Subcutaneous abdominal adipose tissue (tissue), 5 donors: ENCODE data around the gene CPNE5.
A peak's percentile ranks its signal among the peaks of the same experiment; 100 is the strongest.

Source experiments
- H3K27ac ChIP-seq: one replicate; pipeline ENCODE4 v1.7.0; 2013; ENCODE audit warnings: low read depth, mild to moderate bottlenecking, inconsistent platforms, low read length, moderate library complexity
- H3K27me3 ChIP-seq, 5 donors: one replicate each; pipeline ENCODE4 v1.7.0; 2013; ENCODE audit warnings: low read length in 5 of 5, inconsistent platforms in 1 of 5; ENCODE audit not compliant: control insufficient read depth in 5 of 5, insufficient read depth in 4 of 5
- H3K36me3 ChIP-seq, 5 donors: one replicate each; pipeline ENCODE4 v1.7.0; 2013; ENCODE audit warnings: low read length in 5 of 5; ENCODE audit not compliant: control insufficient read depth in 5 of 5, insufficient read depth in 5 of 5
- H3K4me1 ChIP-seq, 5 donors: one replicate each; pipeline ENCODE4 v1.7.0; 2013; ENCODE audit warnings: low read length in 5 of 5, mild to moderate bottlenecking in 3 of 5, moderate library complexity in 1 of 5; ENCODE audit not compliant: control insufficient read depth in 5 of 5, insufficient read depth in 5 of 5
- H3K4me3 ChIP-seq, 5 donors: one replicate each; pipeline ENCODE4 v1.7.0; 2013; ENCODE audit warnings: low read length in 5 of 5, low read depth in 1 of 5
- H3K9ac ChIP-seq, 5 donors: one replicate each; pipeline ENCODE4 v1.7.0; 2013; ENCODE audit warnings: low read length in 5 of 5, mild to moderate bottlenecking in 4 of 5, moderate library complexity in 3 of 5
- H3K9me3 ChIP-seq, 5 donors: one replicate each; pipeline ENCODE4 v1.7.0; 2013; ENCODE audit warnings: low read length in 5 of 5; ENCODE audit not compliant: control insufficient read depth in 5 of 5
- donor health status: healthy.
- donor health status: healthy.
- donor health status: healthy.
- donor health status: healthy.
- donor health status: healthy.

Gene CPNE5

GRCh38 chr6:36837022-36837339 is 2.3 kb downstream of the CPNE5 start:
- Histone ChIP-seq H3K4me1 (peaks cover 0 to 23% (median 21%) of the 10 kb centered on the region in 5 donors), H3K4me3 (no peak overlapping the region), H3K9me3 (no peaks in the 10 kb centered on the region), H3K9ac (no peak overlapping the region), H3K27ac (no peak overlapping the region), H3K36me3 (no peaks in the 10 kb centered on the region), H3K27me3 (peaks cover 4 to 21% (median 12%) of the 10 kb centered on the region in 5 donors)

DNA sequence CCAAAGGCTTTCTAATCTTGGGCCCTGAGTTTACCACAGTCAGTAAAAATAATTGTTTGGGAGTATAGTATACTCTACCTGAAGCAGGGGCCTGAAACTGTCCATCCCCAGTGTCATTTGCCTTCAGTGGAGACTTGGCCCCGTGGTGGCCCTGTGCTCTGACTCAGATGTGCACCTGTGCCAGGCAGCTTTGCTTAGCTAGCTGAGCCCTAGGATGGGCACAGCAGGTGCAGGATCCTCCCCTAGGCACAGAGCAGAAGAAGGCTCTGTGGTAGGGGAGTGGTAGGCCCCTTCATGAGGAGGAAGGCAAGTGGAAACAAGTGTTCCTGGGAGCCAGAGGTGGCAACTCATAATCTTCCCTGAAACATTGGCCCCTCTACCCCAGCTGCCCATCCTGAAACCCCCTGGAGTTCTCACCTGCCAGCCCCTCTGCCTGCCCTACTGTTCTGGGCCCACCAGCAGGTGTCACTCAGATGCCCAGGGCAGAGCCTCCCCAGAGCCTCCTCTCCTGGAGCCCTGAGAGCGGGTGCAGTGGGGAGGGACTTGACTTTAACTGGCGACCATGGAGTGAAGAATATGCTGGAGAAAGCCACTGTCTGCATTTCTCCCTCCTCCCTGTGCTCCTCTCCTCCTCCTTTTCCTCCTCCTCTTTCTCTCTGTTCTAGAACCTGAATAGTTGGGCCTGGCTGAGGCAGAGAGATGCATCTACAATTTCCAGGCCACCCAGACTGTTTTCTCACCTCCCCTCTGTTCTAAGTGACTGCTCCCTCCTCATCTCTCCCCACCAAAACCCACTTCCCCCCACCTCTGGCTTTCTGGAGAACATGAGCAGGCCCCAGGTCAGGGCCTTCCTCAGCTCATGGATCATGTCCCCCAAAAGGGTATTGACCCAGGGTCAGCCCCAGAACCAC is 2.9 kb downstream of the CPNE5 start:
- Histone ChIP-seq H3K27me3 (peaks cover 4 to 21% (median 12%) of the 10 kb centered on the region in 5 donors), H3K4me1 (peaks cover 0 to 23% (median 21%) of the 10 kb centered on the region in 5 donors), H3K36me3 (no peaks in the 10 kb centered on the region), H3K9me3 (no peaks in the 10 kb centered on the region), H3K9ac (no peak overlapping the region), H3K4me3 (no peak overlapping the region), H3K27ac (no peak overlapping the region)

GRCh38 chr6:36834576-36835341 is 4.5 kb downstream of the CPNE5 start:
- Histone ChIP-seq H3K27ac (no peak overlapping the region), H3K4me1 (peaks cover 6 to 18% (median 17%) of the 10 kb centered on the region in 5 donors), H3K4me3 (no peak overlapping the region), H3K9me3 (no peaks in the 10 kb centered on the region), H3K36me3 (no peaks in the 10 kb centered on the region), H3K27me3 (peaks cover 4 to 16% (median 12%) of the 10 kb centered on the region in 5 donors), H3K9ac (no peak overlapping the region)

GRCh38 chr6:36833182-36833789 is 6.0 kb downstream of the CPNE5 start:
- H3K4me1 ChIP-seq: peaks cover 6 to 21% (median 11%) of the 10 kb centered on the region in 5 donors
- H3K27ac ChIP-seq: no peak overlapping the region
- H3K9me3 ChIP-seq: no peaks in the 10 kb centered on the region
- H3K27me3 ChIP-seq: peaks cover 0 to 7% (median 2%) of the 10 kb centered on the region in 5 donors
- no peak overlapping the region for H3K4me3 ChIP-seq
- H3K36me3 ChIP-seq: no peaks in the 10 kb centered on the region
- no peak overlapping the region for H3K9ac ChIP-seq

- H3K9me3 ChIP-seq: no peaks in the 10 kb centered on the region
- no peaks in the 10 kb centered on the region for H3K36me3 ChIP-seq
- H3K27me3 ChIP-seq: no peaks in the 10 kb centered on the region
- H3K4me3 ChIP-seq: no peak overlapping the region
- peaks cover 11 to 31% (median 17%) of the 10 kb centered on the region in 5 donors for H3K4me1 ChIP-seq
- no peak overlapping the region for H3K27ac ChIP-seq
- H3K9ac ChIP-seq: no peak overlapping the region
These were observed 6.9 kb downstream of the CPNE5 start for GRCh38 chr6:36832313-36832712.

- no peaks in the 10 kb centered on the region for H3K9me3 ChIP-seq
- no peak overlapping the region for H3K27ac ChIP-seq
- no peak overlapping the region for H3K4me3 ChIP-seq
- H3K4me1 ChIP-seq: peaks cover 11 to 48% (median 28%) of the 10 kb centered on the region in 5 donors
- no peaks in the 10 kb centered on the region for H3K36me3 ChIP-seq
- peak overlapping the region in 1 of 5 donors; percentile 48 for H3K9ac ChIP-seq
- no peaks in the 10 kb centered on the region for H3K27me3 ChIP-seq
These were observed 8.7 kb downstream of the CPNE5 start for GRCh38 chr6:36830577-36830976.

DNA sequence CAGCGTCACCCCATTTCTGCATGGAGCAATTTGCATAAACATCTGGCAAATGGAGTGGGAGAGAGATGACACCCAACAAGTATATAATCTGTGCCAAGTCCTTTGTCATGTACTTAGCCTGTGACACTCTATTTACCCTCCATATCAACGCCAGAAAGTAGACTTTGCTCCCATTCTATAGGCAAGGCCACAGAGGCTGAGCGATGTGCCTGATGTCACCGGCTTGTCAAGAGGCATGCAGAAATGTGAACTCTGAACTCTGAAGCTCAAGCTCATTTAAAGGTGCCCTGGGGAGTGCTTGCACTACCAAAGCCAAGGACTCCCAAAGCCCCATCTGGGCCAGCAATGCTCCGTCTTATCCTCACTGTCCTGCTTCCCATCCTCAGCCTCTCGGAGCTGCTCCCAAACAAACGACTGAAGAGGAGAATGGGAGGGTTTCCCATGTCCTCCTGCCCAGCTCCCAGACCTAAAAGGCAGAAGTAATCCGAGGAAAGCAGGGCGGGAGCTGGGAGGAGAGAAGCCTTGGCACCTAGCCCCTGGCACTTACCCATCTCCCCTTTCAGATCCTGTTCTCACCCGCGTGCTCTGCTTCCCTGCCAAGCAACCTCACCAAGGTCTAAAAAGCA is 9.2 kb downstream of the CPNE5 start:
- Histone ChIP-seq H3K4me3 (peak overlapping the region in 2 of 5 donors; percentile 3 to 4), H3K27ac (no peak overlapping the region), H3K9ac (peak overlapping the region in 3 of 5 donors; percentile 16 to 48 (median 16)), H3K27me3 (peaks cover 0 to under 1% (median 0%) of the 10 kb centered on the region in 5 donors), H3K36me3 (no peaks in the 10 kb centered on the region), H3K4me1 (peaks cover 11 to 54% (median 28%) of the 10 kb centered on the region in 5 donors), H3K9me3 (no peaks in the 10 kb centered on the region)

DNA sequence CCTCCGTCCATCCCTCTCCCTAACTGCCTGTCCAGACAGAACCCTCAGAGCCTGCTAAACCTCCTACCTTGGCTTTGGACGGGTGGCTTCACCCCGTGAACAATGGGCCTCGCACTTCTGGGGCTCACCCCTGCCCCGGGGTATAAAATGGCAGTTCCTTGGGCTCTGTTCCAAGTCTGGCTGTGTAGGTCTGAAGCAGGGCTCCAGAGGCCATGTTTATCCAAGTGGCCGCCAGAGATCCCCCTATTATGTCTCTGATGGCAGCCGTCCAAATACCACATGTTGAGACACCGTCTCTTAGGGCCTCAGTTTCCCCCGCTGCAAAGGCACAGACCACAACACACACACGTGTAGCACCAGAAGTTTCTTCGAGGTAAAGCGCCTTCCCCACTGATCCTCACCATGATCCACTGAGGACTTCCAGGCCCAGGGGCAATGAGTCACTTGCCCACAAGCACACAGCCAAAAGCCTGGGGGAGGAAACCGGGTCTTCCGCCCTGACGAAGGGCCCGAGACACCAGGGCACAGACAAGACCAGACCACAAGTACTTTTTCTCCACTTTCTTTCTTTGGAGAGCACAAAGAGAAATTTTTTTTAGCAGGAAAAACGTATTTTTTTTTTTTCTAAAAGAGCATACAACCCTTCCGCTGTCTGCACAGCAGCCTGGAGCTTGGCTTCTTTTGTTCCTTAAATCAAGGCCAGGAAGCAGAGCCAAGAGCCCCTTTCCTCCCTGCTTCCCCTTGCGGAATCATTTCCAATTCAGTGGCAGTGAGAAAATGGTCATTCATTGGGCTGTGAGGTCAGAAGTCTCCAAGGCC is 11.8 kb downstream of the CPNE5 start:
- Histone ChIP-seq H3K4me1 (peaks cover 15 to 76% (median 34%) of the 10 kb centered on the region in 5 donors), H3K36me3 (no peaks in the 10 kb centered on the region), H3K4me3 (no peak overlapping the region), H3K27ac (peak overlapping the region; percentile 65), H3K9me3 (no peaks in the 10 kb centered on the region), H3K27me3 (peaks cover 0 to 6% (median 0%) of the 10 kb centered on the region in 5 donors), H3K9ac (no peak overlapping the region)
